H1 (cell line): Measurements from ENCODE around the gene ELMOD2.

Experiments used
- CREB1 ChIP-seq: IDR thresholded peaks from 2 replicates; pipeline ENCODE4 v1.6.1; 2012; ENCODE audit warnings: inconsistent platforms
- JUN ChIP-seq: IDR thresholded peaks from 2 replicates; pipeline ENCODE4 v1.6.1; 2011; ENCODE audit warnings: low read depth, mild to moderate bottlenecking, improper control_type of control experiment, low read length
- JUND ChIP-seq: IDR thresholded peaks from 2 replicates; pipeline ENCODE4 v1.6.1; 2011; ENCODE audit warnings: mild to moderate bottlenecking, improper control_type of control experiment, low read length
- PHF8 ChIP-seq: fragments of 200-600 bp; sonication (generic); conservative IDR thresholded peaks from 2 replicates; pipeline ENCODE4 v1.7.1; 2012; ENCODE audit warnings: low read depth, mild to moderate bottlenecking, inconsistent platforms, low read length, moderate library complexity
- POLR2A ChIP-seq, 2 experiments: IDR thresholded peaks; 1 replicate in 1 of 2; 2 replicates in 1 of 2; pipeline ENCODE4 v1.6.1; 2011; ENCODE audit warnings: low read depth in 2 of 2, low read length in 2 of 2, mild to moderate bottlenecking in 2 of 2; ENCODE audit errors: control extremely low read depth in 1 of 2
- RNF2 ChIP-seq: fragments of 200-900, 300-1000 bp; sonication (generic); IDR thresholded peaks from 2 replicates; pipeline ENCODE4 v1.7.1; 2016; ENCODE audit warnings: borderline replicate concordance, low read depth, mild to moderate bottlenecking, antibody characterized with exemption, low read length; ENCODE audit not compliant: poor library complexity, severe bottlenecking; ENCODE audit errors: missing control alignments
- YY1 ChIP-seq: IDR thresholded peaks from 2 replicates; pipeline ENCODE4 v1.6.1; 2011; ENCODE audit warnings: low read depth, mild to moderate bottlenecking, low read length

DNA sequence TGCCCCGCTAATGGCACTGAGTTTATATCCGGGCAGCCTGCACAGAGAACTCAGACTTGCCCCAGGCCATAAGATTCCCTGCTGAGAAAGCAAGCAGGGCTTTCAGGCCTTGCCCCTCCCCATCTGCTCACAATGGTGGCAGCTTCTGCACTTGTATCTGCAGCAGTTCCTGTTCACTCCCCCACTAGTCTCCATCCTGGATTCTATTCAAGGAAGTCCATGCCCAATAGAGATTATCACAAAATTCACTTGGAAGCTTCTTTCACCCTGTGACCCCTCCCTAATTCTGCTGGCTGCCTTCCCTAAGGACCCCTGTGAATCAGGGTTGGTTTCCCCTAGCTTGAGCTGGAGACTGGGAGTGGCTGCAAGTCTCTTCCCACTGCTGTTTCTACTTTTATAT is 79.3 kb downstream of the ELMOD2 start:
- TF ChIP-seq RNF2 = no peak
- TF ChIP-seq POLR2A (IDR thresholded peaks at IDR 0.05; ENCODE audit: control extremely low read depth in 1 of 2, low read depth in 2 of 2, low read length in 2 of 2) = no peak
- no peak for TF ChIP-seq YY1
- TF ChIP-seq JUND = no peak
- no peak for TF ChIP-seq JUN
- TF ChIP-seq CREB1 = no peak
- TF ChIP-seq PHF8 = no peak
